ACC112 (cell line): ENCODE measurements around the gene ANXA5.

Source experiments
- H2AFZ ChIP-seq: fragments of 200-600 bp; sonication (generic); one replicate; pipeline ENCODE4 v1.6.0; 2017; ENCODE audit warnings: antibody characterized with exemption, low read length; ENCODE audit not compliant: unreplicated experiment
- H3K27ac ChIP-seq: fragments of 200-600 bp; sonication (generic); 2 replicates; pipeline ENCODE4 v1.5.1; 2014; ENCODE audit warnings: low read depth, mild to moderate bottlenecking, antibody characterized with exemption, low read length, moderate library complexity
- H3K27me3 ChIP-seq: fragments of 200-600 bp; sonication (generic); 2 replicates; pipeline ENCODE4 v1.6.1; 2014; ENCODE audit warnings: mild to moderate bottlenecking, antibody characterized with exemption, low read length, moderate library complexity, mixed read lengths; ENCODE audit not compliant: insufficient read depth
- H3K36me3 ChIP-seq: fragments of 200-600 bp; sonication (generic); 2 replicates; pipeline ENCODE4 v1.6.1; 2016; ENCODE audit warnings: mild to moderate bottlenecking, antibody characterized with exemption, low read length, moderate library complexity, mixed read lengths; ENCODE audit not compliant: insufficient read depth
- H3K4me1 ChIP-seq: fragments of 200-600 bp; sonication (generic); one replicate; pipeline ENCODE4 v1.6.1; 2016; ENCODE audit warnings: low read length, mixed read lengths; ENCODE audit not compliant: insufficient read depth, unreplicated experiment, control insufficient read depth
- H3K4me3 ChIP-seq: fragments of 200-600 bp; sonication (generic); 2 replicates; pipeline ENCODE4 v1.5.1; 2014; ENCODE audit warnings: mild to moderate bottlenecking, low read depth, low read length
- H3K79me2 ChIP-seq: fragments of 200-600 bp; sonication (generic); one replicate; pipeline ENCODE4 v1.6.0; 2016; ENCODE audit warnings: low read length; ENCODE audit not compliant: control insufficient read depth, unreplicated experiment, insufficient read depth

Gene ANXA5

GRCh38 chr4:121711263-121712000 lies 14.7 kb upstream of the ANXA5 start:
- Histone ChIP-seq H3K79me2 (no peaks in the 10 kb centered on the region), H3K4me1 (peaks cover 34% of the 10 kb centered on the region), H3K27ac (peak overlapping the region; percentile 84), H2AFZ (peak overlapping the region; percentile 23), H3K36me3 (no peaks in the 10 kb centered on the region), H3K27me3 (no peaks in the 10 kb centered on the region), H3K4me3 (peak overlapping the region; percentile 67)

- H2AFZ ChIP-seq: peak overlapping the region; percentile 74
These were observed 13.1 kb upstream of the ANXA5 start for GRCh38 chr4:121709766-121710405.

GRCh38 chr4:121707344-121707743 lies 10.6 kb upstream of the ANXA5 start:
- no peaks in the 10 kb centered on the region for H3K79me2 ChIP-seq
- H3K4me1 ChIP-seq: peaks cover 31% of the 10 kb centered on the region
- H2AFZ ChIP-seq: no peak overlapping the region
- H3K36me3 ChIP-seq: no peaks in the 10 kb centered on the region
- no peak overlapping the region for H3K4me3 ChIP-seq
- no peaks in the 10 kb centered on the region for H3K27me3 ChIP-seq
- H3K27ac ChIP-seq: no peak overlapping the region

More at GRCh38 chr4:121709766-121710405, 13.1 kb upstream of the ANXA5 start:
- peak overlapping the region; percentile 67 for H3K4me3 ChIP-seq
- no peaks in the 10 kb centered on the region for H3K79me2 ChIP-seq
- H3K4me1 ChIP-seq: peaks cover 34% of the 10 kb centered on the region
- peak overlapping the region; percentile 59 for H3K27ac ChIP-seq
- no peaks in the 10 kb centered on the region for H3K36me3 ChIP-seq
- H3K27me3 ChIP-seq: no peaks in the 10 kb centered on the region

DNA sequence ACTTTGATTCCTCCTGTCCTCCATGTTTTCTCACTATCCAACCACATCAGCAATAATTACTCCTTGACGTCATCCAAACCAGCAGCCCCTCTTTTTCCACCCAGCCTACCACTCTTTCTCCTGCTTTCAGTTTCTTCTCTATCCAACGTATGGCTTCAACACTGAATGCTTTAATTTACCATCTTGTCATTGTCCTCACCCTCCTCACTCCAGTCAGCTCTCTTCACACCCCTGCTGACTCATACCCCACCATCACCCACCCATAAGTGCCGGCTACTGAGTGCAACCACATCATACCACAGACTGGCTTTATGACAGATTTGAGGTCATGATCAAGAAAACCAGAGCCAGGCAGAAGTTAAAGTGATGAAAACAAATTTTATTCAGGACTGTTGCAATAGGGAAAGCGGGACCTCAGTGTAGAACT lies 9.8 kb upstream of the ANXA5 start:
- H3K36me3 ChIP-seq: no peaks in the 10 kb centered on the region
- no peaks in the 10 kb centered on the region for H3K79me2 ChIP-seq
- no peak overlapping the region for H2AFZ ChIP-seq
- no peak overlapping the region for H3K27ac ChIP-seq
- H3K4me1 ChIP-seq: peaks cover 24% of the 10 kb centered on the region
- H3K4me3 ChIP-seq: no peak overlapping the region
- no peaks in the 10 kb centered on the region for H3K27me3 ChIP-seq

DNA sequence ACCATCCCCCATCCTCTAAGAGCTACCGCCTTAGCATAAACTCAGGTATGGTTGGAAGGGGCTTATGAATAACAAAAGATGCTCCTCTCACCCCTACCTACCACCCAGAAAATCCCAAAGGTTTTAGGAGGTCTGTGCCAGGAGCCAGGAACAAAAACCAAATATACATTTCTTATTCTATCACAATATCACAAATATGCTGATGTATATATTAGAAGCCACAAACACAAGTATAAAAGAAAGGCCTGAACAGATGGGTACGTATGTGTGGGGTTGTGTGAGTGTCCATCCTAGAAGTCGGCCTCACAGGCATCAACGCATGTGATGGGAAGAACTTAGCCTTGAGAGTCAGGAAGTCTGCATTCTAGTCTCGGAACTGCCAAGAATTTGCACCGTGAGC lies 8.7 kb upstream of the ANXA5 start:
- H3K27me3 ChIP-seq: no peaks in the 10 kb centered on the region
- no peak overlapping the region for H2AFZ ChIP-seq
- no peak overlapping the region for H3K4me3 ChIP-seq
- no peak overlapping the region for H3K27ac ChIP-seq
- no peaks in the 10 kb centered on the region for H3K36me3 ChIP-seq
- peaks cover 23% of the 10 kb centered on the region for H3K4me1 ChIP-seq
- no peaks in the 10 kb centered on the region for H3K79me2 ChIP-seq

DNA sequence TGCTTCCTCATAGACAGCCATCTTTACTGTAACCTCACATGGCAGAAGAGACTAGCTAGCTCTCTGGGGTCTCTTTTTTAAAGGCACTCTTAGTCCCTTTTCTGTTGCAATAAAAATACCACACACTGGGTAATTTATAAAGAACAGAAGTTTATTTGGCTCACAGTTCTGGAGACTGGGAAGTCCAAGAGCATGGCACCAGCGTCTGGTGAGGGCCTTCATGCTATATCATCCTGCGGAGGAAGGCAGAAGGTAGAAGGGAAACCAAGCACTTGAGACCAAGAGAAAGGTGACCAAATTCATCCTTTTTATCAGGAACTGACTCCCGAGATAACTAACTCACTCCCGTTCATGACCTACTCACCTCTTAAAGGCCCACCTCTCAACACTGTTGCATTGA lies 5.4 kb upstream of the ANXA5 start:
- Histone ChIP-seq H2AFZ (no peak overlapping the region), H3K4me1 (peaks cover 24% of the 10 kb centered on the region), H3K36me3 (no peaks in the 10 kb centered on the region)

GRCh38 chr4:121701263-121701662 lies 4.5 kb upstream of the ANXA5 start:
- Histone ChIP-seq H3K36me3 (no peaks in the 10 kb centered on the region), H3K79me2 (peaks cover 10% of the 10 kb centered on the region), H3K4me1 (peaks cover 21% of the 10 kb centered on the region), H3K27me3 (no peaks in the 10 kb centered on the region), H2AFZ (no peak overlapping the region), H3K4me3 (no peak overlapping the region), H3K27ac (no peak overlapping the region)

More for the DNA sequence above, 5.4 kb upstream of the ANXA5 start:
- Histone ChIP-seq H3K27me3 (no peaks in the 10 kb centered on the region), H3K79me2 (peaks cover 6% of the 10 kb centered on the region), H3K27ac (no peak overlapping the region), H3K4me3 (no peak overlapping the region)

DNA sequence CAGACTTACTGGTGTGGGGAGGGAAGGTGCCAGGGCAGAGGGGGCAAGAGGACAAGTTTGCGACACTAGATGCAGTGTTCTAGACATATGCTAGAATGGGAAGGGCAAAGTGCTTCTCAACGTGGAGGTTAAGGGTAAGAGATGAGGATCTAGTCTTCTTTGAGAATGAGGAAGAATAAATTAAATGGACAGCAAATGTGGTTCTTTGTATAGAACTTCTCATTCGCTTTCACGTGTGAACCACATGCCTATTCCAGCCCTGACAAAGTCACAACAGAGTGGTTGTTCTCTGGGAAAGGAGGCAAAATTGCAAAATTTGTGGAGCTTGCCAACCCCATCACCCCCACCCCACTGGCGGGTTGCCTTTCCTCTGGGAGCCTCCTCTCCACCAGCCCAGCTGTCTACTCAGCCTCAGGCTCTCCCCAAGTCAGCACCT lies 1.5 kb upstream of the ANXA5 start:
- Histone ChIP-seq H3K4me3 (peak overlapping the region; percentile 84), H3K4me1 (peaks cover 24% of the 10 kb centered on the region), H3K79me2 (peaks cover 36% of the 10 kb centered on the region), H3K27ac (no peak overlapping the region), H2AFZ (no peak overlapping the region), H3K36me3 (peaks cover 10% of the 10 kb centered on the region), H3K27me3 (no peaks in the 10 kb centered on the region)

GRCh38 chr4:121697564-121697963 lies 784 bp upstream of the ANXA5 start:
- no peaks in the 10 kb centered on the region for H3K27me3 ChIP-seq
- peaks cover 30% of the 10 kb centered on the region for H3K4me1 ChIP-seq
- H3K36me3 ChIP-seq: peaks cover 11% of the 10 kb centered on the region
- H3K79me2 ChIP-seq: peaks cover 43% of the 10 kb centered on the region
- peak overlapping the region; percentile 57 for H3K27ac ChIP-seq
- peak overlapping the region; percentile 84 for H3K4me3 ChIP-seq
- peak overlapping the region; percentile 57 for H2AFZ ChIP-seq

- peak overlapping the region; percentile 74 for H2AFZ ChIP-seq
These were observed 605 bp downstream of the ANXA5 start for GRCh38 chr4:121696170-121696580.

GRCh38 chr4:121693886-121694285 lies 2.9 kb downstream of the ANXA5 start:
- peak overlapping the region; percentile 96 for H3K27ac ChIP-seq
- no peaks in the 10 kb centered on the region for H3K27me3 ChIP-seq
- H3K79me2 ChIP-seq: peaks cover 73% of the 10 kb centered on the region
- H3K36me3 ChIP-seq: peaks cover 19% of the 10 kb centered on the region
- peak overlapping the region; percentile 71 for H3K4me3 ChIP-seq
- H3K4me1 ChIP-seq: peaks cover 55% of the 10 kb centered on the region
- no peak overlapping the region for H2AFZ ChIP-seq

More at GRCh38 chr4:121696170-121696580, 605 bp downstream of the ANXA5 start:
- H3K4me3 ChIP-seq: peak overlapping the region; percentile 84
- H3K27ac ChIP-seq: peak overlapping the region; percentile 98
- H3K36me3 ChIP-seq: peaks cover 13% of the 10 kb centered on the region
- no peaks in the 10 kb centered on the region for H3K27me3 ChIP-seq
- H3K79me2 ChIP-seq: peaks cover 55% of the 10 kb centered on the region
- peaks cover 43% of the 10 kb centered on the region for H3K4me1 ChIP-seq
